Small intestine (tissue), 7 donors: ENCODE data around the gene CST11. TPM values are rescaled to one million over a fixed set of nuclear protein-coding genes. Genes with fewer than 3 reads are reported as not detected.

ENCODE experiments used
- DNase-seq, 2 donors: peaks; one replicate each; pipeline versions ENCODE4 v3.0.0 to v3.0.0-alpha.2; 2013
- FAIRE-seq: peaks from 2 replicates; lab custom pipeline; 2012; peaks lifted over from hg19 to GRCh38; lab: Jason Lieb, UNC
- H3K27ac ChIP-seq, 3 donors: one replicate each; pipeline ENCODE4 v1.5.1; 2013; ENCODE audit warnings: low read length in 2 of 3, mild to moderate bottlenecking in 2 of 3, control low read depth in 1 of 3, inconsistent platforms in 1 of 3, low read depth in 1 of 3, moderate library complexity in 1 of 3
- H3K27me3 ChIP-seq, 3 donors: one replicate each; pipeline ENCODE4 v1.6.1; 2013; ENCODE audit warnings: low read length in 3 of 3, inconsistent platforms in 1 of 3; ENCODE audit not compliant: control insufficient read depth in 3 of 3, insufficient read depth in 3 of 3
- H3K36me3 ChIP-seq, 3 donors: one replicate each; pipeline ENCODE4 v1.6.1; 2013; ENCODE audit warnings: low read length in 3 of 3, inconsistent platforms in 1 of 3, low read depth in 1 of 3, mild to moderate bottlenecking in 1 of 3, moderate library complexity in 1 of 3; ENCODE audit not compliant: control insufficient read depth in 3 of 3, insufficient read depth in 2 of 3
- H3K4me1 ChIP-seq, 3 donors: one replicate each; pipeline ENCODE4 v1.6.1; 2013; ENCODE audit warnings: low read length in 2 of 3, inconsistent platforms in 1 of 3, low read depth in 1 of 3, mild to moderate bottlenecking in 1 of 3, moderate library complexity in 1 of 3; ENCODE audit not compliant: control insufficient read depth in 3 of 3, insufficient read depth in 2 of 3
- H3K4me3 ChIP-seq, 3 donors: one replicate each; pipeline ENCODE4 v1.5.1; 2013; ENCODE audit warnings: low read length in 3 of 3, control low read depth in 1 of 3, inconsistent platforms in 1 of 3, low read depth in 1 of 3, mild to moderate bottlenecking in 1 of 3, moderate library complexity in 1 of 3
- H3K9me3 ChIP-seq, 2 donors: one replicate each; pipeline ENCODE4 v1.6.1; 2013; ENCODE audit warnings: low read depth in 1 of 2, low read length in 1 of 2; ENCODE audit not compliant: control insufficient read depth in 2 of 2, insufficient read depth in 1 of 2
- WGBS, 3 donors: extraction: QIAGEN DNeasy Blood & Tissue Kit; methylation state at CpG; one replicate each; pipeline ENCODE4 v1.1.7; 2013; 5-methylcytosine and 5-hydroxymethylcytosine counted together
- polyA plus RNA-seq, 4 donors: library from polyadenylated mRNA; stranded (reverse) in 3 of 4; unstranded in 1 of 4; fragments of 200-250 nt in 3 of 4; fragments of 120-200 nt in 1 of 4; gene quantifications; one replicate each; pipeline versions ENCODE4 v1.2.1 to v1.2.3, GENCODE V29; 2013
- donor health status: healthy with polysubstance abuse.
- donor health status: control.
- donor health status: control.
- donor health status: Bipolar disorder and iron deficiency.
- donor health status: healthy.

Gene CST11
- polyA plus RNA-seq, 4 donors = not detected

DNA sequence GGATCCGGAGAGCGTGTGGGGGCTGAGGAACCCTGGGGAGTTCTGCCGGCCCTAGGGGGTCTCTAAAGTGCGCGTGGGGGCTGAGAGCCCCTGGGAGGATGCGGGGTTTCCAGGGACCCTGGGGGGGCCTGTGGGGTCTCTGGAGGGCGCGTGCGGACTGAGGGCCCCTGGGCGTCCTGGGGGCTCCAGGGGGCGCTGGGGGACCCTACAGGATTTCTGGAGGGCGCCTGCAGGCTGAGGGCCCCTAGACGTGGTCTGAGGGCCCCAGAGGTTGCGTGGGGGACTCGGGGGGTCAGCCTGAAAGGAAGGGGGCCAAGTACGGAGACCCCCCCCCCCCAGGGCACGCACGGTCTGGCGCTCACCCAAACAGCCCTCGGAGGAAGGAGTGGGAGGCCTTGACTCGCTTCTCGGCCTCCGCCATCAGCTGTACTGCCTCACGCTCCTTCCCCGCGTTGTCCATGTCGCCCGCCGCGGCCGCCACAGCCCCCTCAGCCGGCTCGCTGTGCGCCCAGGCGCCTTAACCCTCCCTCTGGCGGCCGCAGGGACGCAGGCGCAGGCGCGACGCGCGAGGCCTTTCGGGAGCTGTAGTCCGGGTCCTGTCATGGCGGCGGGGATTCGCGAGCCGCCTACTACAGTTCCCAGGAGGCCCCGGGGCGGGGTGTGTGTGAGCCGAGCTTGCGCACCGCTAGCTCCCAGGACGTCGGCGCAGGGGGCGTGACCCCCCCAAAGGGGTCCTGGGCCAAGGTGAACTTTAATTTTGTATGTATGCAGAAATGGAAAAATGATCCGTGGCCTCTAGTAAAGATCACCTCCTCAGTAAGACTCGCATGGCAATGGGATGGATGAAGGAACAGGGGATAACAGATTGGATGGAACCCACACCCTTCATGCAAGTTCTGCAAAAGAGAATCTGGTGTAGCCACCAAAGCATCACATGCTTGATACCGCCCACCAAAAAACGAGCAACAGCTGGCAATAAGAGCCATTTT, 31.4 kb downstream of the CST11 start, which contains the start of gene NAPB:
TSS of gene NAPB (minus strand) at position 546 of the 989 bp plus-strand sequence. CDS start at position 460, 86 bp downstream.
- peak within 1 kb of the TSS; percentile 81 to 99 (median 92) for H3K4me3 ChIP-seq
- WGBS, 3 donors = 0% methylated on average over 44 to 64 of the region's 64 CpGs
- H3K27ac ChIP-seq = peak within 1 kb of the TSS; percentile 67 to 92 (median 83)
- H3K27me3 ChIP-seq = no peaks in the 10 kb centered on the region
- no peak for FAIRE-seq
- peak; percentile 90 to 96 for DNase-seq
- H3K36me3 ChIP-seq = no peaks in the 10 kb centered on the region
- no peaks in the 10 kb centered on the region for H3K9me3 ChIP-seq
- peaks cover 0 to 5% (median 4%) of the 10 kb centered on the region in 3 donors for H3K4me1 ChIP-seq

DNA sequence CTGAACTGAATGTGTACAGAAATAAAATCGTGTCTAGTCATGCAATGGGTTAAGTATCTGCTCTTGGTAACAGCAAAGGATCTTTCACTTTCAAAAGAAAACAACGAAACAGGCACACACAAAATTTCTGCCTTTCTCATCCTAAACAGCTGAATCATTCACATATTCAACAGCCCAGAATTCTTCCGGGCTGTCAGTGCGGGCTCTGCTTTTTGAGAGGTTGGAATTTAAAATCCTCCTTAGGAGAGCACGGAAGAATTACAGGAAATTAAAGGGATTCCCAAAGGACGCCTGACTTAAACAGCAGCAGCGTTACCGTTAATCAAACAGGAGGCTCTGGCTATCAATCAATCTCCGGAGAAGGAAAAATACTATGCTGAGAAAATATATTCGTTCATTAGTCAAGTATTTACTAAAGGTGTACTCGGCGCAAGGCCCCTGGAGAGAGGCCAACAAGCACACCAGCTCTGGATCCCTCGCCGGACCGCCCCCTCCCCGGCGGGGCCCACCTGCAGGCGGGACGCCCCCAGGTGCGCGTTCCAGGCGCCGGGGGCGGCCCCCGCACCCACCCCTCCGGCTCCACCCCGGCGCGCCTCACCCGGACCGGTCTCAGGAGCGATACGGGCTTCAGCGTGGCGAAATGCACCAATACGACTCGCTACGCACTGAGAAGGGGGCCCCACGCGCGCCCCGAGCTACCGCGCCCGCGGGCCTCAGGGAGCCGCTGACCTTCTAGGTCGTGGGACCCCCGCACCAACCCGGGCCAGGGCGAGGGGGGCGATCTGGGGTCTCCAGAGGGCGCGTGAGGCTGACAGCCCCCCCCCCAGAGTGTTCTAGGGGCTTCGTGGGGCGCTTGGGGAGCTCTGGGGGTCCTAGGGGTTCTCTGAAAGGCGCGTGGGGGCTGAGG, 32.4 kb downstream of the CST11 start:
- Histone ChIP-seq H3K27me3 (no peaks in the 10 kb centered on the region), H3K9me3 (no peaks in the 10 kb centered on the region), H3K4me1 (peaks cover 0 to 5% (median 4%) of the 10 kb centered on the region in 3 donors), H3K4me3 (peak overlapping the region; percentile 81 to 99 (median 92)), H3K36me3 (no peaks in the 10 kb centered on the region), H3K27ac (peak overlapping the region; percentile 67 to 92 (median 83))
- DNase-seq (peak; percentile 46 to 75), FAIRE-seq (no peak)
- WGBS, 3 donors = 1 to 2% (median 1%) methylated on average over 42 to 58 of the region's 58 CpGs

DNA sequence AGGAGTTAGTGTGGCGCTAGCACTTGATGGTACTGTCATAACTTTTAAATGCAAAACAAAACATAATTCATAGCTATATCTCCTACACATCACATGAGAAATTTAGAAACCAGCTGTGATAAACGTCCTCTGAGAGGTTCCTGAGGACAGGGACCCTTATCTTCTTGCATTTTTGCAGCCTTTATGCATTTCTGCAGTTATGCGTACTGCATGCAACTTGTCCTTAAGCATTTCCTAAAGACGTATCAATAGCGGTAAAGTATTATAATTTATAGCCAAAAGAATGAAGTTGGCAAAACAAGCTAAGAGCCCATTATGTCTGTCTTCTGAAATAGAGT, 33.0 kb downstream of the CST11 start:
- 39 to 54% (median 53%) methylated on average over 5 of the region's 5 CpGs for WGBS, 3 donors
- Histone ChIP-seq H3K4me1 (peaks cover 0 to 5% (median 4%) of the 10 kb centered on the region in 3 donors), H3K4me3 (peak overlapping the region in 2 of 3 donors; percentile 81 to 99), H3K36me3 (no peaks in the 10 kb centered on the region), H3K27ac (peak overlapping the region in 1 of 3 donors; percentile 58), H3K27me3 (no peaks in the 10 kb centered on the region), H3K9me3 (no peaks in the 10 kb centered on the region)
- no peak for DNase-seq
- no peak for FAIRE-seq

DNA sequence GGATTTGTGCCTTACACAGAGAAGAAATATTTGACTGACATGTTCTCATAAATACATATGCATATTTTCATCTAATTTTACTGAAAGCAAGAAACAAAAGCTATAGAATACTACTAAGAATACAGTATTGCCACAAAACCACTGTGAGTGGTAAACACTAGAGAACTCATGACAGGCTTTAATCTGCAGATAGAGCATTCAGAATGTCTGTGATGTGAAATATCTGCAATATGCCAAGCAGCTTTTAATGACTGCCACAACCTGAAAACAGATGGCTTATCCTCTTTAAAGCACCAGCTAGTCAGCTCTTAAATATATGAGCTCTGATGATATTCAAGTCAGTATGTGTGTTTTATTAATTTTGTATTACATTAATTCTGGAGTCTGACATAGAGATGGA, 34.8 kb downstream of the CST11 start:
- Histone ChIP-seq H3K4me1 (peaks cover 0 to 5% (median 4%) of the 10 kb centered on the region in 3 donors), H3K9me3 (no peaks in the 10 kb centered on the region)

DNA sequence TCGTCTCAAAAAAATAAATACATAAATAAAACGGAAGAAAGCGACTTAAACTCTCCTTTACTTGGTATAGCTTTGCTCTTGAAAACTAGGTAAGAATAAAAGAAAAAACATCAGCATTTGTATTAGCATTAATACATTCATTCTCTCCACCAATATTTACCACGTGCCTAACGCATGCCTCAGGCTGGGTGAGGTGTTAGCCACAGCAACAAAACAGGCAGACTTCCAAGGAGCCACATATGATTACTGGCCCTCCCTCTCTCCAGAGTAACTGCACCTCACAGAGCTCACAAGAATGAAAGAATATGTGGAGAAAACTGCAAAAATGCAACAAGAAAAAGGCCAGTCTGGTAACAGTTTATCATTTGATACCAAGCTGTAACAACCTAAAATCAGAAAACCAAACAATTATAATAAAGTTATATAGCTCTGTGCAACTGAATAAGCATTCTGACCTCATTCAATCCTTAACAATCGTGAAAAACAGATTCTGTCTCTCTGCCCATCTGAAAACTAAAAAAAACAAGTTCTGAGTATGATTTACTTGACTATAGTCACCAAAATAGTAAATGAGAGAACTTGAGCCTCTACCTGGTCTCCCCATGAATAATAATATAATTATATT, 36.6 kb downstream of the CST11 start:
- FAIRE-seq = no peak
- DNase-seq = peak in 1 of 2 donors; percentile 7
- H3K9me3 ChIP-seq = no peaks in the 10 kb centered on the region
- peaks cover 0 to 2% (median 0%) of the 10 kb centered on the region in 3 donors for H3K36me3 ChIP-seq
- 71 to 79% (median 73%) methylated on average over 6 of the region's 6 CpGs for WGBS, 3 donors
- peaks cover 0 to 5% (median 0%) of the 10 kb centered on the region in 3 donors for H3K4me1 ChIP-seq
- H3K27ac ChIP-seq = no peak overlapping the region
- no peak overlapping the region for H3K4me3 ChIP-seq
- no peaks in the 10 kb centered on the region for H3K27me3 ChIP-seq

More for the DNA sequence above, 34.8 kb downstream of the CST11 start:
- DNase-seq = no peak
- Histone ChIP-seq H3K27me3 (no peaks in the 10 kb centered on the region), H3K4me3 (no peak overlapping the region), H3K36me3 (peaks cover 0 to 2% (median 0%) of the 10 kb centered on the region in 3 donors), H3K27ac (no peak overlapping the region)
- no peak for FAIRE-seq

DNA sequence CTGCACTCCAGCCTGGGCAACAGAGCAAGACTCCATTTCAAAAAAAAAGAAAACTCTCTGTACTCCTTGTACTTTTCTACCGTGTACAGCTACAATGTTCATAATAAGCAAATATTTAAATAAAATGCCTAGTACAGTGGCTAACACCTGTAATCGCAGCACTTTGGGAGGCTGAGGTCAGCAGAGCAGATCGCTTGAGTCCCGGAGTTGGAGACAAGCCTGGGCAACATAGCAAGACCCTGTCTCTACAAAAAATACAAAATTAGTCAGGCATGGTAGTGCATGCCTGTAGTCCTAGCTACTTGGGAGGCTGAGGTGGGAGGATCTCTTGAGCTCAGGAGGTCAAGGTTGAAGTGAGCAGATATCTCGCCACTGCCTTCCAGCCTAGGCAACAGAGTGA, 37.1 kb downstream of the CST11 start:
- FAIRE-seq = no peak
- no peak overlapping the region for H3K27ac ChIP-seq
- WGBS, 3 donors = 86 to 92% (median 91%) methylated on average over 5 of the region's 5 CpGs
- no peak overlapping the region for H3K4me3 ChIP-seq
- no peaks in the 10 kb centered on the region for H3K9me3 ChIP-seq
- H3K27me3 ChIP-seq = no peaks in the 10 kb centered on the region
- peaks cover 0 to 5% (median 0%) of the 10 kb centered on the region in 3 donors for H3K4me1 ChIP-seq
- no peak for DNase-seq
- H3K36me3 ChIP-seq = peaks cover 0 to 2% (median 0%) of the 10 kb centered on the region in 3 donors

DNA sequence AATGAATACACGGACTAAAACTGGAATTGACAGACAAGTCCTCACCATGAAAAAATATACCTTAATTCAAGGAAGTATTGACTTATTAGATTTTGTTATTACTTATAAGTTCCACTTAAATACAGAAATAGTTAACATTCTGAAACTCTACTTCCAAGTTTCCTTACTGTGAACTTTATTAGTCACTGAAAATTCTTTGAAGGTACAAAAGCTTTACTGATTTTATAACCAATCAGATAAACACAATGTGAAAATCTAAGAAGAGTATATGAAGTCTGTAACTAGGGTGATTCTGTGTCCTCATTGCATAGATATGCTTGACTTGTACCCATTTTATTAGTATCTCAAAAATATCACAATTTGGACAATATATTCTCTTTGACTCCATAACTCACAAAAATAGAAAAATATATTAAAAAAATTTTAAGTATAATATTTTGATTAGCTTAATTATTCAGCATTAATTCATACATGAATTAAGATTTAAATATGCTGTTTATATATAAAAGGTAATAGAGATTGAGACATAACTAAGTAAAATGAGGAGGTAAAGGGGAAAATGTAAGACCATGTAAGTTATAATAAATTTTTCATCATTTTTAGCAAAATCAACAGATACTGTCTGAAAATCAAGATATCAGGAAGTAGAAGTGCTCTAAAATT, 38.0 kb downstream of the CST11 start:
- Histone ChIP-seq H3K4me3 (no peak overlapping the region), H3K36me3 (peaks cover 0 to 2% (median 0%) of the 10 kb centered on the region in 3 donors), H3K27ac (no peak overlapping the region), H3K9me3 (no peaks in the 10 kb centered on the region), H3K4me1 (peaks cover 0 to 4% (median 0%) of the 10 kb centered on the region in 3 donors), H3K27me3 (no peaks in the 10 kb centered on the region)
- DNase-seq = no peak
- FAIRE-seq = peak; percentile 41
- WGBS, 3 donors = 65 to 79% (median 66%) methylated on average over 1 of the region's 1 CpG
